GM12892 (cell line): ENCODE measurements around the gene MELTF.

Source experiments
- POLR2A ChIP-seq: IDR thresholded peaks from 2 replicates; pipeline ENCODE4 v1.6.1; 2011; ENCODE audit warnings: low read depth, low read length, control low read depth
- POLR2AphosphoS5 ChIP-seq: IDR thresholded peaks from 2 replicates; pipeline ENCODE4 v1.6.1; 2011; ENCODE audit warnings: low read depth, low read length, control low read depth
- TAF1 ChIP-seq: IDR thresholded peaks from 2 replicates; pipeline ENCODE4 v1.6.1; 2011; ENCODE audit warnings: low read depth, mild to moderate bottlenecking, control low read depth, low read length, borderline replicate concordance

DNA sequence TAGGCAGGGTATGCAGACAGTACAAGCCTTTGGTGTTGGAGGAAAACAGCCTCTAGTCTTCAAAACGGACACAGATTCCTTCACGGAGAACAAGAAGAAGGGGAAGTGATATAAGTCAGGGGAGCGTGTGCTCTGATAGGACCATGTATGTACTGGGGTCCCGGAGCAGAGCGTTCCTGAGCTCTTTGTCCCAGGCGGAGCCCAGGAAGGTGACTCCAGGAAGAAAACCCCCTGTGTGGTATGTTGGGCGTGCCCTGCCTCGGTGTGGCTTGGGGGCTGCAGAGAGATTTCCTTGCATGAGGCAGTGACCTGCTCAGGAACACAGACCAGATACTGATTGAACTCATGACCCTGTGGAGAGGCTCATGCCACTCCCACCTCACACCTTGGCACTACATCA lies 21.7 kb downstream of the MELTF start:
- no peak for TF ChIP-seq POLR2AphosphoS5
- TF ChIP-seq POLR2A, result no peak
- no peak for TF ChIP-seq TAF1
